NCI-H2107 treated with DMSO at 0.1 percent for 48 hours (cell line): ENCODE measurements around the gene UNC5CL.
"Not testable (repeated sequence)": the region's sequence is repeated elsewhere in the genome, so short reads cannot be mapped to it uniquely, and the experiment has no call there.

Experiments used
- DNase-seq: peaks from one replicate; lab custom pipeline; 2025; ENCODE audit not compliant: unreplicated experiment; lab: John Stamatoyannopoulos, UW

The UNC5CL gene

GRCh38 chr6:41040940-41041536 lies 2.0 kb upstream of the UNC5CL start:
- no peak for DNase-seq

- no peak for DNase-seq
These were observed 1.3 kb upstream of the UNC5CL start for GRCh38 chr6:41040101-41040939.

GRCh38 chr6:41038205-41038604 lies 816 bp downstream of the UNC5CL start:
- DNase-seq, result no peak

- no peak for DNase-seq
These were observed 1.7 kb downstream of the UNC5CL start for GRCh38 chr6:41037107-41037900.

- no peak for DNase-seq
These were observed 2.4 kb downstream of the UNC5CL start for GRCh38 chr6:41036601-41037000.

GRCh38 chr6:41036186-41036585 lies 2.8 kb downstream of the UNC5CL start:
- no peak for DNase-seq

- no peak for DNase-seq
These were observed 5.2 kb downstream of the UNC5CL start for GRCh38 chr6:41033776-41034175.

- DNase-seq, result no peak
These were observed 6.2 kb downstream of the UNC5CL start for GRCh38 chr6:41032830-41033229.

GRCh38 chr6:41028561-41029412 lies 10.2 kb downstream of the UNC5CL start:
- peak; percentile 7 for DNase-seq

- DNase-seq, result peak; percentile 7
These were observed 11.0 kb downstream of the UNC5CL start for GRCh38 chr6:41027799-41028560.

- no peak for DNase-seq
These were observed 11.8 kb downstream of the UNC5CL start for GRCh38 chr6:41027241-41027640.

GRCh38 chr6:41025966-41026530 lies 13.0 kb downstream of the UNC5CL start:
- no peak for DNase-seq

- no peak for DNase-seq
These were observed 15.9 kb downstream of the UNC5CL start for GRCh38 chr6:41023114-41023513.

- DNase-seq, result no peak
These were observed 16.7 kb downstream of the UNC5CL start for GRCh38 chr6:41022294-41022693.

- DNase-seq, result no peak
These were observed 17.2 kb downstream of the UNC5CL start for GRCh38 chr6:41021832-41022231.

GRCh38 chr6:41017663-41018062 lies 21.4 kb downstream of the UNC5CL start:
- no peak for DNase-seq

GRCh38 chr6:41015860-41016259 lies 23.2 kb downstream of the UNC5CL start:
- not testable (repeated sequence) for DNase-seq

- no peak for DNase-seq
These were observed 24.2 kb downstream of the UNC5CL start for GRCh38 chr6:41014780-41015179.

GRCh38 chr6:41013466-41014153 lies 25.4 kb downstream of the UNC5CL start:
- DNase-seq, result no peak
